ENCODE data around the gene ZNF576. TPM values are rescaled to one million over a fixed set of nuclear protein-coding genes. Genes with fewer than 3 reads are reported as not detected.

ZNF576 gene
- total RNA-seq, 1 donor from 2014 or later = 20.4 TPM

Other genes starting within 250 kb of the ZNF576 start
- not detected for gene CD177, start 242.9 kb upstream of the ZNF576 start, total RNA-seq
- gene TEX101, start 181.7 kb upstream of the ZNF576 start, total RNA-seq = not detected
- 15.0 TPM for gene LYPD3, start 131.0 kb upstream of the ZNF576 start, total RNA-seq
- gene PHLDB3, start 91.8 kb upstream of the ZNF576 start, total RNA-seq = 39.5 TPM
- 37.4 TPM for gene ETHE1, start 69.4 kb upstream of the ZNF576 start, total RNA-seq
- gene ZNF575, start 63.4 kb upstream of the ZNF576 start, total RNA-seq = 2.1 TPM
- gene XRCC1, start 21.1 kb upstream of the ZNF576 start, total RNA-seq = 20.3 TPM
- gene PINLYP, start 20.8 kb upstream of the ZNF576 start, total RNA-seq = 11.8 TPM
- 20.8 TPM for gene IRGQ, start 461 bp upstream of the ZNF576 start, total RNA-seq
- 1.0 TPM for gene SRRM5, start 15.5 kb downstream of the ZNF576 start, total RNA-seq
- 30.2 TPM for gene ZNF428, start 23.0 kb downstream of the ZNF576 start, total RNA-seq
- 6.6 TPM for gene CADM4, start 43.3 kb downstream of the ZNF576 start, total RNA-seq
- gene PLAUR, start 73.6 kb downstream of the ZNF576 start, total RNA-seq = 9.6 TPM
- gene IRGC, start 119.5 kb downstream of the ZNF576 start, total RNA-seq = not detected
- gene SMG9, start 158.4 kb downstream of the ZNF576 start, total RNA-seq = 60.6 TPM
- 69.2 TPM for gene KCNN4, start 184.4 kb downstream of the ZNF576 start, total RNA-seq
- gene LYPD5, start 205.9 kb downstream of the ZNF576 start, total RNA-seq = 5.9 TPM
- 15.1 TPM for gene ZNF283, start 230.7 kb downstream of the ZNF576 start, total RNA-seq

Data from ureter (tissue), 1 donor.